Dedifferentiated amniotic fluid mesenchymal stem cell (primary cell): ENCODE measurements around the gene KRTAP12-3.
"Not testable (repeated sequence)": the region's sequence is repeated elsewhere in the genome, so short reads cannot be mapped to it uniquely, and the experiment has no call there.

ENCODE experiments used
- DNase-seq: peaks from one replicate; pipeline ENCODE4 v3.0.0-alpha.2; 2016; ENCODE audit errors: extremely low spot score

KRTAP12-3 gene

DNA sequence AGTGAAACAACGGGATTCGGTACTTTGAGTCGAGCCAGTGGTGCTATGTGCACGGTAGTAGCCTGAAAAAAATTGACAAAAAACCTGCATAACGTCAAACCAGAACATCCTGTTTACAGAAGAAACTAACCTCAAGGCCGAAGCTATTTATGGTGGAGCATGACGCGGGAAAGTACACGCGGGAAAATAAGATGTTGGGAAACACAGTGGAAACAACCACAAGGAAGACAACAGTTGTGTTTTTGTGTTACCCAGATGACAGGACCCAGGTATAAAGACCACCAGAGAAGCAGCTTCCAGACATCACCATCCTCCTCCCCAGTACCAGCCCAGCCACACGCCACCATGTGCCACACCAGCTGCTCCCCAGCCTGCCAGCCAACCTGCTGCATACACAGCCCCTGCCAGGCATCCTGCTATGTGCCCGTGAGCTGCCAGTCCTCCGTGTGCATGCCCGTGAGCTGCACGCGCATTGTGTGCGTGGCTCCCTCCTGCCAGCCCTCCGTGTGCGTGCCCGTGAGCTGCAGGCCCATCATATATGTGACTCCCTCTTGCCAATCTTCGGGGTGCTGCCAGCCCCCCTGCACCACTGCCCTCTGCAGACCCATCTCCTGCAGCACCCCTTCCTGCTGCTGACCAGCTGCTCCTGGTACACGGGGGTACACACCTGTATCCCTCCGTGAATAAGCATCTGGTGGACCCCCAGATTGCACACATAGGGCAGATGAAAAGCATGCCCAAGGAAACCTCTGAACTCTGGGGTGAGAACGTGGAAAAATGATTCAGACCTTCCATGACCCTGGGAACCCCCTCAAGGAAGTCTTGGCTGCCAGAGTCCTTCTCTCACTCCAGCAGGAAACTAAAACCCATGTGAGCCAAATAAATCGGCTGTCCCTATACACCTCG is at the start of gene KRTAP12-3:
Gene KRTAP12-3 (plus strand): TSS at position 298 of the 906 bp plus-strand sequence. CDS start 48 bp downstream, at position 346.
- DNase-seq, result no peak

GRCh38 chr21:44609193-44609592 is 48.5 kb upstream of the KRTAP12-3 start:
- no peak for DNase-seq

DNA sequence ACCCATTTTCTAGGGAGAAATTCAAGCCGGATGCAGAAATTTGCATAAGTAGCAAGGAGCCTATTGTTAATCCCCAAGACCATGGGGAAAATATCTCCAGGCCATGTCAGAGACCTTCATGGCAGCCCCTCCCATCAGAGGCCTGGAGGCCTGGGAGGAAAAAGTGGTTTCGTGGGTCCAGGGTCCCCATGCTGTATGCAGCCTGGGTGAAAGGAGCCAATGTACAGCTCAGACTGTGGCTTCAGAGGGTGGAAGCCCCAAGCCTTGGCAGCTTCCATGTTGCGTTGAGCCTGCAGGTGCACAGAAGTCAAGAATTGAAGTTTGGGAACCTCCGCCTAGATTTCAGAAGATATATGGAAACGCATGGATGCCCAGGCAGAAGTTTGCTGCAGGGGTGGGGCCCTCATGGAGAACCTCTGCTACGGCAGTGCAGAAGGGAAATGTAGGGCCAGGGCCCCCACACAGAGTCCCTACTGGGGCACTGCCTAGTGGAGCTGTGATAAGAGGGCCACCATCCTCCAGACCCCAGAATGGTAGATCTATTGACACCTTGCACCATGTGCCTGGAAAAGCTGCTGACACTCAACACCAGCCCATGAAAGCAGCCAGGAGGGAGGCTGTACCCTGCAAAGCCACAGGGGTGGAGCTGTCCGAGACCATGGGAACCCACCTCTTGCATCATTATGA is 47.4 kb upstream of the KRTAP12-3 start:
- not testable (repeated sequence) for DNase-seq

- DNase-seq, result no peak
These were observed 46.2 kb upstream of the KRTAP12-3 start for GRCh38 chr21:44611551-44611950.

DNA sequence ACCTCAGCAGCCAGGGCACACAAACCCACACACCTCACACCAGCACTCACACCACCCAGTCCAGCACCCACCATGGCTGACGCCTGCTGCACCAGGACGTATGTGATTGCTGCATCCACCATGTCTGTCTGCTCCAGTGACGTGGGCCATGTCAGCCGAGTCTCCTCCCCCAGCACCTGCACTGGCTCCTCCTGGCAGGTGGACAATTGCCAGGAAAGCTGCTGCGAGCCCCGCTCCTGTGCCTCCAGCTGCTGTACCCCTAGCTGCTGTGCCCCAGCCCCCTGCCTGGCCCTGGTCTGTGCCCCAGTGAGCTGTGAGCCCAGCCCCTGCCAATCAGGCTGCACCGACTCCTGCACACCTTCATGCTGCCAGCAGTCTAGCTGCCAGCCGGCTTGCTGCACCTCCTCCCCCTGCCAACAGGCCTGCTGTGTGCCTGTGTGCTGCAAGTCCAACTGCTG is 45.7 kb upstream of the KRTAP12-3 start, which contains the start of gene KRTAP10-8:
Gene KRTAP10-8 (plus strand): TSS at position 51 of the 458 bp plus-strand sequence. CDS start 22 bp downstream, at position 73.
- DNase-seq, result no peak

DNA sequence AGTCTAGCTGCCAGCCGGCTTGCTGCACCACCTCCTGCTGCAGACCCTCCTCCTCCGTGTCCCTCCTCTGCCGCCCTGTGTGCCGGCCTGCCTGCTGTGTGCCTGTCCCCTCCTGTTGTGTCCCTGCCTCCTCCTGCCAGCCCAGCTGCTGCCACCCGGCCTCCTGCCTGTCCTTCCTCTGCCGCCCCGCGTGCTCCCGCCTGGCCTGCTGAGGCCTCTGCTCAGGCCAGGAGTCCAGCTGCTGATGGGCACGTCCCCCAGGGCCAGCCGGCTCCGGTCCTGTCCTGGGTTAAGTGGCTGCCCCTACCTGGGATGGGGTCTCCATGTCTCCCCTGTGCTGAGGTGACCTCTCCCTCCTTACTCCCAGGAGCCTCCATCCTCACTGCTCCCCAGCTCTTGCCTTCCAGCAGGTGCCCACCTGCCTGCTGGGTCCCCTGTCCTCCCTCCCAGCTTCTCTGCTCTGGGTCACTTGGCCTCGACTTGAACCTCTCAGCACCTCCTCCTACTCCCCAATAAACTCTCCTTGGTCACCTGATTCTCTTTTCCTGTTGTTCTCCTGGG is 45.0 kb upstream of the KRTAP12-3 start:
- DNase-seq, result no peak

- DNase-seq, result no peak
These were observed 44.2 kb upstream of the KRTAP12-3 start for GRCh38 chr21:44613386-44614155.

DNA sequence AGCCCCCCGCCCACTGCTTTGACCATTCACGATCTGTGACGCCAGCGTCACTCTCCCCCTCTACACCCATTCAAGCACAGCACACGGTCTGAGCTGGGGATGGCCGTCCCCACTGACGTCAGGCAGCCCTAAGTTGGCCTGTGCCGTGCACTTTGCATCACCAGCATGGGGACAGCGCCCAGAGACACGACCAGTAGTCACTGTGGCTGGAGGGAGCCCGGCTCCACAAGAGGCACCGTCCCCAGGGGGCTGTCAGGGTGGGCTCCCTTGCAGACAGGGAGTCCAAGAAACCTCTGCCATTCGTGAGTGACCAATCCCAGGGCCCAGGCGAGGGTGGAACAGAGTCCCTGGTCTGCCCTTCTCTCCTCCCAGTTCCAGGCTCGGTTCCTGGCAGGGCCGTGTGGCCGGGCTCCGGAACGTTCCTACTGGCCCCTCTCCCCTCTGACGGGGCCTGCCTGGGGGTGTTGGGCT is 43.5 kb upstream of the KRTAP12-3 start:
- no peak for DNase-seq

DNA sequence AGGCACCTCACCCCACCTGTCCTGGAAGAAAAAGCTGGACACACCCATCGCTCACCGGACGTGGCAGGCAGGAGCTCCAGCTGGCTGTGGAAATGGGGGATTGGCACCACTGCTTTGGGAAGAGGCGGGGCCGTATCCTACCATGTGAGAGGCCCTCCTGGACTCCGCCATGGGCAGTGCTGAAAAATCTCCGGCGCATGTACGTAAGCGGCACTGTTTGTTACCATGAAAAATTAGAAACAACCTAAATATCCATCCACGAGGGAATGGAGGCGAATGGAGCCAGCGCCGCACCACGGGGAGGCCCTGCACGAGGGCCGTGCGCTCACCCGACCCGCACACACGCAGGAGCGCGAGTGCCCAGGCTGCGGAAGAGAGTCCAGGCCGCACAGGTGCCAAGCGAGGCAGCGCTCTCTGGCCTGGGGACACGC is 42.8 kb upstream of the KRTAP12-3 start:
- DNase-seq, result no peak

DNA sequence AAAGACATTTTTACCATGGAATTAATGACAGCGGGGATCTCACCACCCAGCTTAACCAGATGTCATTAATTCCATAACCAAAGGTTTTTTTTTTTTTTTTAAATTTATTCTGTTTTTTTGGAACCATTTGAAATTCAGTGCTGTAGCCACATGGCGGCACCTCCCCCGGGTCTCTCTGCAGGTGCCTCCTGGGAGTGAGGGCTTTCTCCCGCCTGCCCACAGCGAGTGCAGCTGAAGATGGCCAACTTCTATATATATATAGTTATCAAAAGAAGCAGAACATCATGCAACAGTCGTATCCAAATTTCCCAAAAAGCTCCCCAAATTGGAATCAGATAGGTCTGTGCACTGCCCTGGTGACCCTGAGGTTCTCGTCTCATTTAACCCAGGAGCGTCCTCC is 42.3 kb upstream of the KRTAP12-3 start:
- no peak for DNase-seq

DNA sequence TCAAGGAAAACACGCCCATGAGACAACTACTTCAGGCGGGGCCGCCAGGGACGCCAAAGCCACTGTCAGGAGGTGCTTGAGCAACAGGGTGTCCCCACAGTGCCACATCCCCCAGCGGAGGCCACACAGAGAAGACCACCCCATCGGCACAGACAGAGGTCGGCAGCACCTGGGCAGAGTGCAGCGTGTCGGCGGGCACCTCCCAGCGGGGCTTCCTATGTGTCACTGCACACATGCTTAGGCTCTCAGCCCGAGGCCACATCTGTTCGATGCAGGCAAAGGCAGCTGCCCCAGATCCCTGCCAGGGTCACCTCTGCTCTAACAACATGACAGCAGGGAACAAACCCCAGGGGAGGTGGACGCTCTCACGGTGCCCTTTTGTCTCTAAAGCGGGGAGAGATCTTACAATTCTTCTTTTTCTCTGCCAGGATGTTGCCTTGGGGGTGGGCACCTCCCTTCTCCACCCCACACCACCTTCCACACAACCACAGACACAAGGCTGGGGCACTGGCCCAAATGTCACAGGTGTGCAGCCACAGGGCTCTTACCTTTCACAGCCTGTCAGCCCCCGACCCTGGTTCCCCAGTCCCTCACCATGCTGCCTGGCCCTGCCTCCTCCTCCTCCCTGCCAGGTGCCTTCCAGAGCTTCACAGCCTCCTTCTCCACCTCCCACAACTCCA is 41.7 kb upstream of the KRTAP12-3 start:
- DNase-seq, result no peak

GRCh38 chr21:44616591-44616926 is 41.2 kb upstream of the KRTAP12-3 start:
- DNase-seq, result no peak

- no peak for DNase-seq
These were observed 40.6 kb upstream of the KRTAP12-3 start for GRCh38 chr21:44617071-44617501.

DNA sequence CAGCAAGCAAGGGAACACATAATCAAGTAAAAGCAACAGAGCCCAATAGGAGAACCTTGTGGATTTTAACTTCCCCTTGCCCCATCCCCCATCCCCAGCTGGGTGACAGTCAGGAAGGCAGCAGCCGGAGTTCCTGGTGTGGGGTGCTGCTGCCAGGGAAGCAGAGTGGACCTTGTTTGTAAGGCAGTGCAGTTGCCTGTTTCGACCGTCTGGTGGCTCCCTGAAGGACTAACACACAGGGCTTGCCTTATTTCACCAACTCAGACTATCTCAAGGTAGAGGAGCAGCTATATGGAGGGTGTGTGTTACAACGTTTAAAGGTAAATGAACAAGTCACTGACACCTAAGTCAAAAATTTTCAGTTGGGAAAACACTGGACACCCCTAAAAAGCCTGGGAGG is 39.2 kb upstream of the KRTAP12-3 start:
- no peak for DNase-seq

DNA sequence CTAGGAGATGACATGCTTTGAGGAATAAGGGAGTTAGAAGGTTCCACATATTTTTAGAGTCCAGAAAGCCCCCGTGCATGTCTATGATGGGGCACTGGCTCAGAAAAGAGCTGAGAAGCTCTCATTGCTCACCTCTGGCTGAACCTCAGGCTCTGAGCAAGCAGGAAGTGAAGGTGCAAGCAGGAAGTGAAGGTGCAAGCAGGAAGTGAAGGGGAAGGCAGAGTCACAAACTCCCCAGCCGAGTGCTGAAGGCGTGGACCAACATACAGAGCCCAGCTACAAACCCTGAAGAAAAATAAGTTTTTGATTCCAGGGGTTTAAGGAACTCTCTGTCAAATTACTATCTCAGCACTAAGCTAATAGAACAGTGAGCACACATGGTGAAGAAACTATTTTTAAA is 38.8 kb upstream of the KRTAP12-3 start:
- no peak for DNase-seq

GRCh38 chr21:44619886-44620285 is 37.8 kb upstream of the KRTAP12-3 start:
- DNase-seq, result no peak

DNA sequence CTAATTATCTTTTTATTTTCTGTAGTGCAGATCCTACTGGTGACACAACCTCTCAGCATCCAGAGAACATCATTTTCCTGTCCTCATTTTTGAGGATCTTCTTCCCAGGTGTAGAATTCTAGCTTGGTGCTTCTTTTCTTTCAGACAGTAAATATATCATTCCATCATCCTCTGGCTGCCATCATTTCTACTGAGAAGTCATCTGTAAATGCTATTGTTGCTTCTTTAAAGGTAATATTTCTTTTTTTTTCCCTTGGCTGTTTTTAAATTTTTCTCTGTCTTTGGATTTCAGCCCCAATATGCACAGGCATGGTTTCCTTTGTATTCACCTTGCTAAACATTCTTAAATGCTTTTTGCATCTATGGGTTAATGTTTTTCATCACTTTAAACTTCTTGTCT is 34.2 kb upstream of the KRTAP12-3 start:
- DNase-seq, result no peak

GRCh38 chr21:44625756-44626155 is 32.0 kb upstream of the KRTAP12-3 start:
- DNase-seq, result no peak

DNA sequence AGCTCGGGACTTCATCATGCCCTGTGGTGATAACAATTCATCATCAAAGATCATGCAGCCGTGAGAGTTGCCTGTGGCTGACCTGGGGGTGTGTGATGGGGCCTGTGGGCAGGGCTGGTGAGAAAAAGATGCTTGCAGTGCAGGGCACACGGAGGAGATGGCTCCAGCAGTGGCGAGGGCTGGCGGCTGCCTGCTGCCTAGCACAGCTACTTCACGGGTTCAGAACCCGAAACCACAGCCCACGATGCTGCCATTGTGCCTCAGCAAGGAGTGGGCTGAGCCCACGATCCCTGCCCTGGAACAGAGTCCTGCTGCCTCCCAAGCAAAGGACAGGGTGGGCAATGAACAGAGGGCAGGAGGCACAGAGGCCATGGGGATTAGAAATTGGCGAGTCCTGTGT is 31.5 kb upstream of the KRTAP12-3 start:
- no peak for DNase-seq

- no peak for DNase-seq
These were observed 31.0 kb upstream of the KRTAP12-3 start, which contains the start of gene KRTAP10-9 for GRCh38 chr21:44626673-44627143. Gene KRTAP10-9, plus strand, starts transcription at chr21:44627093. Its CDS starts 79 bp downstream, at chr21:44627172.
